ENCODE measurements around the gene MINDY1. TPM values are rescaled to one million over a fixed set of nuclear protein-coding genes. Genes with fewer than 3 reads are reported as not detected.

The MINDY1 gene
- polyA plus RNA-seq, 3 donors = 11.5 to 25.0 (median 13.2) TPM

- Histone ChIP-seq H4K20me1 (ENCODE audit: insufficient read depth, low read length) (no peaks in the 10 kb centered on the region), H3K27me3 (ENCODE audit: control insufficient read depth in 2 of 2, insufficient read depth in 2 of 2, low read length in 2 of 2) (no peaks in the 10 kb centered on the region), H3K9ac (ENCODE audit: insufficient read depth, low read length, poor library complexity, severe bottlenecking) (no peak overlapping the region), H3K27ac (ENCODE audit: low read depth in 1 of 2, low read length in 2 of 2) (no peak overlapping the region), H3K4me2 (replicated peaks; ENCODE audit: extremely low read depth, low read length, poor library complexity, severe bottlenecking) (no peak overlapping the region), H3K9me3 (replicated peaks in 1 of 2; ENCODE audit: control insufficient read depth in 1 of 2, insufficient read depth in 1 of 2, low read length in 2 of 2) (no peaks in the 10 kb centered on the region), H3K4me1 (ENCODE audit: control insufficient read depth in 1 of 2, insufficient read depth in 2 of 2, low read length in 2 of 2) (peaks cover 0 to 6% of the 10 kb centered on the region in 2 donors), H3K79me2 (ENCODE audit: insufficient read depth, low read length) (no peaks in the 10 kb centered on the region), H3K4me3 (replicated peaks in 1 of 3; ENCODE audit: low read depth in 2 of 3, low read length in 3 of 3) (no peak overlapping the region), H3K36me3 (replicated peaks in 1 of 2; ENCODE audit: control insufficient read depth in 1 of 2, insufficient read depth in 2 of 2, low read length in 2 of 2) (peaks cover 25 to 38% of the 10 kb centered on the region in 2 donors), H2AFZ (ENCODE audit: insufficient read depth, low read depth, low read length, poor library complexity, severe bottlenecking) (no peak overlapping the region)
- no peak for DNase-seq
- H3K27ac Mint-ChIP-seq = no peak overlapping the region
- H3K9me3 Mint-ChIP-seq = no peaks in the 10 kb centered on the region
- peaks cover 7% of the 10 kb centered on the region for H3K4me1 Mint-ChIP-seq
- peaks cover 39 to 42% of the 10 kb centered on the region in 2 donors for H3K36me3 Mint-ChIP-seq
- TF ChIP-seq CTCF (IDR thresholded peaks at IDR 0.05) = no peak
- no CpG with 5 or more reads among the region's 3 CpGs for WGBS (ENCODE audit: insufficient coverage)
- H3K4me3 Mint-ChIP-seq = no peak overlapping the region
- intact Hi-C loops (cut with micrococcal nuclease) = no loop called here
- peaks cover 0 to 4% (median 0%) of the 10 kb centered on the region in 3 donors for H3K27me3 Mint-ChIP-seq (ENCODE audit: low read depth in 3 of 3)
These were observed 28.5 kb upstream of the MINDY1 start for GRCh38 chr1:151035167-151035566.

GRCh38 chr1:151032164-151032563 lies 25.5 kb upstream of the MINDY1 start:
- Histone ChIP-seq H3K4me2 (replicated peaks; ENCODE audit: extremely low read depth, low read length, poor library complexity, severe bottlenecking) (no peak overlapping the region), H3K4me1 (ENCODE audit: control insufficient read depth in 1 of 2, insufficient read depth in 2 of 2, low read length in 2 of 2) (peaks cover 0 to 6% of the 10 kb centered on the region in 2 donors), H4K20me1 (ENCODE audit: insufficient read depth, low read length) (no peaks in the 10 kb centered on the region), H3K9me3 (replicated peaks in 1 of 2; ENCODE audit: control insufficient read depth in 1 of 2, insufficient read depth in 1 of 2, low read length in 2 of 2) (no peaks in the 10 kb centered on the region), H3K9ac (ENCODE audit: insufficient read depth, low read length, poor library complexity, severe bottlenecking) (no peak overlapping the region), H3K36me3 (replicated peaks in 1 of 2; ENCODE audit: control insufficient read depth in 1 of 2, insufficient read depth in 2 of 2, low read length in 2 of 2) (peaks cover 36 to 67% of the 10 kb centered on the region in 2 donors), H3K27ac (ENCODE audit: low read depth in 1 of 2, low read length in 2 of 2) (no peak overlapping the region), H2AFZ (ENCODE audit: insufficient read depth, low read depth, low read length, poor library complexity, severe bottlenecking) (no peak overlapping the region), H3K27me3 (ENCODE audit: control insufficient read depth in 2 of 2, insufficient read depth in 2 of 2, low read length in 2 of 2) (no peaks in the 10 kb centered on the region), H3K4me3 (replicated peaks in 1 of 3; ENCODE audit: low read depth in 2 of 3, low read length in 3 of 3) (no peak overlapping the region), H3K79me2 (ENCODE audit: insufficient read depth, low read length) (no peaks in the 10 kb centered on the region)
- peaks cover 0 to 2% (median 0%) of the 10 kb centered on the region in 3 donors for H3K27me3 Mint-ChIP-seq (ENCODE audit: low read depth in 3 of 3)
- no CpG with 5 or more reads among the region's 8 CpGs for WGBS (ENCODE audit: insufficient coverage)
- intact Hi-C loops (cut with micrococcal nuclease) = no loop called here
- no peak for DNase-seq
- peaks cover 63 to 66% of the 10 kb centered on the region in 2 donors for H3K36me3 Mint-ChIP-seq
- no peak overlapping the region for H3K4me3 Mint-ChIP-seq
- no peak overlapping the region for H3K27ac Mint-ChIP-seq
- H3K4me1 Mint-ChIP-seq = peaks cover 7% of the 10 kb centered on the region
- TF ChIP-seq CTCF (IDR thresholded peaks at IDR 0.05) = no peak
- H3K9me3 Mint-ChIP-seq = no peaks in the 10 kb centered on the region
